ENCODE results near the gene TMEM132C. TPM values are rescaled to one million over a fixed set of nuclear protein-coding genes. Genes with fewer than 3 reads are reported as not detected.

The TMEM132C gene
- total and polyA plus RNA-seq, 4 donors, result 0.05 to 0.08 (median 0.05) TPM; not detected in 1

DNA sequence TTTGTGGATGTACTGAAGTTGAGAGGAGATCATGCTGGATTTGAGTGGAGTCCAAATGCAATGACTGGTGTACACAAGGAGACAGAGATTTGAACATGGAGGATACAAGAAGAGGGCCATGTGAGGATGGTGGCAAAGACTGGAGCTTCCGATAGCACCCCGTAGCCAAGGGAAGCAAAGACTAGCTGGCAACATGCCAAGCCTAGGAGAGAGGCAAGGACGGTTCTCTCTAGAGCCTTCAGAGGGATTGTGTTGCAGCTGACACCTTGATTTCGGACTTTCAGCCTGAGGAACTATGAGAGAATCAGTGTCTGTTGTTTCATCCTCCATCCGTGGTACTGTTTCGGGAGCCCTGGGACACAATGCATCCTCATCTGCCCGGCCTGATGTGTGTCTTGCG, 354.3 kb downstream of the TMEM132C start:
- 84% methylated on average over 8 of the region's 8 CpGs for WGBS
- Histone ChIP-seq H3K36me3 (ENCODE audit: control insufficient read depth in 4 of 4, insufficient read depth in 3 of 4, low read depth in 1 of 4, low read length in 3 of 4) (no peaks in the 10 kb centered on the region), H3K9me3 (ENCODE audit: control insufficient read depth in 4 of 4, low read length in 3 of 4) (no peaks in the 10 kb centered on the region), H3K27ac (ENCODE audit: low read depth in 1 of 2, low read length in 2 of 2) (no peak overlapping the region), H3K4me1 (ENCODE audit: control insufficient read depth in 4 of 4, insufficient read depth in 4 of 4, low read length in 3 of 4) (no peaks in the 10 kb centered on the region), H3K4me3 (ENCODE audit: low read depth in 1 of 3, low read length in 3 of 3) (no peak overlapping the region), H3K9ac (ENCODE audit: low read depth in 1 of 2, low read length in 2 of 2) (no peak overlapping the region), H3K27me3 (ENCODE audit: control insufficient read depth in 4 of 4, insufficient read depth in 4 of 4, low read length in 3 of 4) (peaks cover 0 to 4% (median 2%) of the 10 kb centered on the region in 4 donors)
- TF ChIP-seq, protein P1, sequence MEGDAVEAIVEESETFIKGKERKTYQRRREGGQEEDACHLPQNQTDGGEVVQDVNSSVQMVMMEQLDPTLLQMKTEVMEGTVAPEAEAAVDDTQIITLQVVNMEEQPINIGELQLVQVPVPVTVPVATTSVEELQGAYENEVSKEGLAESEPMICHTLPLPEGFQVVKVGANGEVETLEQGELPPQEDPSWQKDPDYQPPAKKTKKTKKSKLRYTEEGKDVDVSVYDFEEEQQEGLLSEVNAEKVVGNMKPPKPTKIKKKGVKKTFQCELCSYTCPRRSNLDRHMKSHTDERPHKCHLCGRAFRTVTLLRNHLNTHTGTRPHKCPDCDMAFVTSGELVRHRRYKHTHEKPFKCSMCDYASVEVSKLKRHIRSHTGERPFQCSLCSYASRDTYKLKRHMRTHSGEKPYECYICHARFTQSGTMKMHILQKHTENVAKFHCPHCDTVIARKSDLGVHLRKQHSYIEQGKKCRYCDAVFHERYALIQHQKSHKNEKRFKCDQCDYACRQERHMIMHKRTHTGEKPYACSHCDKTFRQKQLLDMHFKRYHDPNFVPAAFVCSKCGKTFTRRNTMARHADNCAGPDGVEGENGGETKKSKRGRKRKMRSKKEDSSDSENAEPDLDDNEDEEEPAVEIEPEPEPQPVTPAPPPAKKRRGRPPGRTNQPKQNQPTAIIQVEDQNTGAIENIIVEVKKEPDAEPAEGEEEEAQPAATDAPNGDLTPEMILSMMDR (IDR thresholded peaks at IDR 0.05; ENCODE audit: low read depth, low read length, missing input control), result no peak
- TF ChIP-seq RXRA (IDR thresholded peaks at IDR 0.05) (no peak), GABPA (IDR thresholded peaks at IDR 0.05 in 1 of 2, conservative IDR thresholded peaks at IDR 0.05 in 1 of 2) (no peak), YY1 (IDR thresholded peaks at IDR 0.05) (no peak), FOXA1 (IDR thresholded peaks at IDR 0.05) (no peak), JUND (IDR thresholded peaks at IDR 0.05) (no peak), EGR1 (IDR thresholded peaks at IDR 0.05; ENCODE audit: low read depth in 2 of 2) (no peak)
- TF ChIP-seq, protein P2, sequence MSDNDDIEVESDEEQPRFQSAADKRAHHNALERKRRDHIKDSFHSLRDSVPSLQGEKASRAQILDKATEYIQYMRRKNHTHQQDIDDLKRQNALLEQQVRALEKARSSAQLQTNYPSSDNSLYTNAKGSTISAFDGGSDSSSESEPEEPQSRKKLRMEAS (IDR thresholded peaks at IDR 0.05), result no peak
- TF ChIP-seq, protein P3, sequence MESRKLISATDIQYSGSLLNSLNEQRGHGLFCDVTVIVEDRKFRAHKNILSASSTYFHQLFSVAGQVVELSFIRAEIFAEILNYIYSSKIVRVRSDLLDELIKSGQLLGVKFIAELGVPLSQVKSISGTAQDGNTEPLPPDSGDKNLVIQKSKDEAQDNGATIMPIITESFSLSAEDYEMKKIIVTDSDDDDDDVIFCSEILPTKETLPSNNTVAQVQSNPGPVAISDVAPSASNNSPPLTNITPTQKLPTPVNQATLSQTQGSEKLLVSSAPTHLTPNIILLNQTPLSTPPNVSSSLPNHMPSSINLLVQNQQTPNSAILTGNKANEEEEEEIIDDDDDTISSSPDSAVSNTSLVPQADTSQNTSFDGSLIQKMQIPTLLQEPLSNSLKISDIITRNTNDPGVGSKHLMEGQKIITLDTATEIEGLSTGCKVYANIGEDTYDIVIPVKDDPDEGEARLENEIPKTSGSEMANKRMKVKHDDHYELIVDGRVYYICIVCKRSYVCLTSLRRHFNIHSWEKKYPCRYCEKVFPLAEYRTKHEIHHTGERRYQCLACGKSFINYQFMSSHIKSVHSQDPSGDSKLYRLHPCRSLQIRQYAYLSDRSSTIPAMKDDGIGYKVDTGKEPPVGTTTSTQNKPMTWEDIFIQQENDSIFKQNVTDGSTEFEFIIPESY (IDR thresholded peaks at IDR 0.05), result no peak
- no peak for DNase-seq (ENCODE audit: low spot score)

DNA sequence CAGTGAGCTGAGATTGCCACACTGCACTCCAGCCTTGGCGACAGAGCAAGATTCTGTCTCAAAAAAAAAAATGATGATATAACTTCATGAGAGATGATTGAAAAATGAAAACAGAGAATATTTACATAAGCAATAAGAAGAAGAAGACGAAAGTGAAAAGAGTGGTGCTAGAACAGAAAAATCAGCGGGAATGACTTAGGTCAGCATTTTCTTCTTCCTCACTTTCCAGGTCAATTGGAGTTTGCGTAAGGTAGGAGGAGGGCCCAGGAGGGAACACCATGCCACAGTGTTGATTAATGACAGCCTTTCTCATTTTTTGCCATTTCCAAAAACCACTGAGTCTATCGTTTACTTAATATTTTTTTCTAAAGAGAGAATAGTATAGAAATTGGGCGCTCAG, 356.8 kb downstream of the TMEM132C start:
- Histone ChIP-seq H3K27ac (ENCODE audit: low read depth in 1 of 2, low read length in 2 of 2) (no peak overlapping the region), H3K4me3 (ENCODE audit: low read depth in 1 of 3, low read length in 3 of 3) (no peak overlapping the region), H3K36me3 (ENCODE audit: control insufficient read depth in 4 of 4, insufficient read depth in 3 of 4, low read depth in 1 of 4, low read length in 3 of 4) (no peaks in the 10 kb centered on the region), H3K4me1 (ENCODE audit: control insufficient read depth in 4 of 4, insufficient read depth in 4 of 4, low read length in 3 of 4) (no peaks in the 10 kb centered on the region), H3K9ac (ENCODE audit: low read depth in 1 of 2, low read length in 2 of 2) (no peak overlapping the region), H3K27me3 (ENCODE audit: control insufficient read depth in 4 of 4, insufficient read depth in 4 of 4, low read length in 3 of 4) (peaks cover 0 to 7% (median 2%) of the 10 kb centered on the region in 4 donors), H3K9me3 (ENCODE audit: control insufficient read depth in 4 of 4, low read length in 3 of 4) (no peaks in the 10 kb centered on the region)
- WGBS, result 90% methylated on average over 6 of the region's 6 CpGs
- no peak for TF ChIP-seq NR2F2 (IDR thresholded peaks at IDR 0.05)
- TF ChIP-seq YY1 (IDR thresholded peaks at IDR 0.05), result no peak
- TF ChIP-seq, protein P2 (IDR thresholded peaks at IDR 0.05), result no peak
- no peak for TF ChIP-seq HNF4G (IDR thresholded peaks at IDR 0.05)
- no peak for TF ChIP-seq FOXA2 (IDR thresholded peaks at IDR 0.05)
- no peak for TF ChIP-seq HNF4A (conservative IDR thresholded peaks at IDR 0.05)
- TF ChIP-seq, protein P4, sequence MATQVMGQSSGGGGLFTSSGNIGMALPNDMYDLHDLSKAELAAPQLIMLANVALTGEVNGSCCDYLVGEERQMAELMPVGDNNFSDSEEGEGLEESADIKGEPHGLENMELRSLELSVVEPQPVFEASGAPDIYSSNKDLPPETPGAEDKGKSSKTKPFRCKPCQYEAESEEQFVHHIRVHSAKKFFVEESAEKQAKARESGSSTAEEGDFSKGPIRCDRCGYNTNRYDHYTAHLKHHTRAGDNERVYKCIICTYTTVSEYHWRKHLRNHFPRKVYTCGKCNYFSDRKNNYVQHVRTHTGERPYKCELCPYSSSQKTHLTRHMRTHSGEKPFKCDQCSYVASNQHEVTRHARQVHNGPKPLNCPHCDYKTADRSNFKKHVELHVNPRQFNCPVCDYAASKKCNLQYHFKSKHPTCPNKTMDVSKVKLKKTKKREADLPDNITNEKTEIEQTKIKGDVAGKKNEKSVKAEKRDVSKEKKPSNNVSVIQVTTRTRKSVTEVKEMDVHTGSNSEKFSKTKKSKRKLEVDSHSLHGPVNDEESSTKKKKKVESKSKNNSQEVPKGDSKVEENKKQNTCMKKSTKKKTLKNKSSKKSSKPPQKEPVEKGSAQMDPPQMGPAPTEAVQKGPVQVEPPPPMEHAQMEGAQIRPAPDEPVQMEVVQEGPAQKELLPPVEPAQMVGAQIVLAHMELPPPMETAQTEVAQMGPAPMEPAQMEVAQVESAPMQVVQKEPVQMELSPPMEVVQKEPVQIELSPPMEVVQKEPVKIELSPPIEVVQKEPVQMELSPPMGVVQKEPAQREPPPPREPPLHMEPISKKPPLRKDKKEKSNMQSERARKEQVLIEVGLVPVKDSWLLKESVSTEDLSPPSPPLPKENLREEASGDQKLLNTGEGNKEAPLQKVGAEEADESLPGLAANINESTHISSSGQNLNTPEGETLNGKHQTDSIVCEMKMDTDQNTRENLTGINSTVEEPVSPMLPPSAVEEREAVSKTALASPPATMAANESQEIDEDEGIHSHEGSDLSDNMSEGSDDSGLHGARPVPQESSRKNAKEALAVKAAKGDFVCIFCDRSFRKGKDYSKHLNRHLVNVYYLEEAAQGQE (IDR thresholded peaks at IDR 0.05), result no peak
- TF ChIP-seq RAD21 (IDR thresholded peaks at IDR 0.05), result no peak
- TF ChIP-seq, protein P3 (IDR thresholded peaks at IDR 0.05), result no peak
- TF ChIP-seq SP1 (IDR thresholded peaks at IDR 0.05), result no peak
- no peak for TF ChIP-seq FOXA1 (IDR thresholded peaks at IDR 0.05)
- TF ChIP-seq, protein P1 (IDR thresholded peaks at IDR 0.05; ENCODE audit: low read depth, low read length, missing input control), result no peak
- no peak for TF ChIP-seq RXRA (IDR thresholded peaks at IDR 0.05)
- TF ChIP-seq JUND (IDR thresholded peaks at IDR 0.05), result no peak
- TF ChIP-seq EGR1 (IDR thresholded peaks at IDR 0.05; ENCODE audit: low read depth in 2 of 2), result no peak
- TF ChIP-seq, protein P5, sequence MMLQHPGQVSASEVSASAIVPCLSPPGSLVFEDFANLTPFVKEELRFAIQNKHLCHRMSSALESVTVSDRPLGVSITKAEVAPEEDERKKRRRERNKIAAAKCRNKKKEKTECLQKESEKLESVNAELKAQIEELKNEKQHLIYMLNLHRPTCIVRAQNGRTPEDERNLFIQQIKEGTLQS (IDR thresholded peaks at IDR 0.05), result no peak
- no peak for TF ChIP-seq TAF1 (conservative IDR thresholded peaks at IDR 0.05)
- no peak for TF ChIP-seq GABPA (IDR thresholded peaks at IDR 0.05 in 1 of 2, conservative IDR thresholded peaks at IDR 0.05 in 1 of 2)
- DNase-seq (ENCODE audit: low spot score), result no peak

Measured in liver (tissue), 9 donors.